Measurements from ENCODE around the gene NXNL1. TPM values are rescaled to one million over a fixed set of nuclear protein-coding genes. Genes with fewer than 3 reads are reported as not detected.

NXNL1 gene
- total RNA-seq, 1 experiment from 2014 or later: not detected

DNA sequence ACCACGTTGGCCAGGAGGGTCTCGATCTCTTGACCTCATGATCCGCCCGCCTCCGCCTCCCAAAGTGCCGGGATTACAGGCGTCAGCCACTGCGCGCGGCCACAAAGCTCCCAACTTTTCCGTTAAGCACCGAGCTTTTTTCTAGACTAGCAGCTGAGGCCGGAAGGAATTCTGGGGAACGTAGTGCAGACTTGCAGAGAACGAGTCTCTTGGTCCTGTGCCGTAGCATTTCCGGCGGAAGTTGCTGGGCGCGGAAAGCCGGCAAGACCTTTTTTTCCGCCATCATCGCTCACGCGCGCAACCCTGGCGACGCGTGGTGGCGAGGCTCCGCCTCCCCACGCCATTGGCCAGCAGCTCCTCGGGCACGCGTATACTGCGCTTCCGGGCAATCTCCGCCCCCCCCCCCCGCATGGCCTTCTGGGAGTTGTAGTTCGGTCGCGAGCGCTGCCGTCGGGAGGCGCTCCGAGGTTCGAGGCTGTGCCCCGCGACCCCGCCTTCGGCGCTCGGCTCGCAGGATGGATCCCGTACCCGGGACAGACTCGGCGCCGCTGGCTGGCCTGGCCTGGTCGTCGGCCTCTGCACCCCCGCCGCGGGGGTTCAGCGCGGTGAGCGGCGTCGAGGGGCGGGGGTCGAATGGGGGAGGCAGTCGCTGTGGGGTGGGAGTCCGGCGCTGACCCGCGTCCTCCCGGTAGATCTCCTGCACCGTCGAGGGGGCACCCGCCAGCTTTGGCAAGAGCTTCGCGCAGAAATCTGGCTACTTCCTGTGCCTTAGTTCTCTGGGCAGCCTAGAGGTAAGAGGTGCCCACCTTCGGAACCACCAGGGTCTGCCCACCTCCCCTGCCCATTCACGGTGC is 40.9 kb downstream of the NXNL1 start, which contains the start of gene MVB12A (continued):
- peak; percentile 73 for TF ChIP-seq POLR2AphosphoS5 (IDR thresholded peaks at IDR 0.05; ENCODE audit: low read depth, low read length)
- TF ChIP-seq ZFX (IDR thresholded peaks at IDR 0.05): no peak
- TF ChIP-seq, protein P1, sequence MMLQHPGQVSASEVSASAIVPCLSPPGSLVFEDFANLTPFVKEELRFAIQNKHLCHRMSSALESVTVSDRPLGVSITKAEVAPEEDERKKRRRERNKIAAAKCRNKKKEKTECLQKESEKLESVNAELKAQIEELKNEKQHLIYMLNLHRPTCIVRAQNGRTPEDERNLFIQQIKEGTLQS (IDR thresholded peaks at IDR 0.05): no peak
- peak; percentile 85 for TF ChIP-seq SRF (IDR thresholded peaks at IDR 0.05; ENCODE audit: low read depth)
- TF ChIP-seq ZNF274 (IDR thresholded peaks at IDR 0.05; ENCODE audit: low read depth, low read length): no peak

DNA sequence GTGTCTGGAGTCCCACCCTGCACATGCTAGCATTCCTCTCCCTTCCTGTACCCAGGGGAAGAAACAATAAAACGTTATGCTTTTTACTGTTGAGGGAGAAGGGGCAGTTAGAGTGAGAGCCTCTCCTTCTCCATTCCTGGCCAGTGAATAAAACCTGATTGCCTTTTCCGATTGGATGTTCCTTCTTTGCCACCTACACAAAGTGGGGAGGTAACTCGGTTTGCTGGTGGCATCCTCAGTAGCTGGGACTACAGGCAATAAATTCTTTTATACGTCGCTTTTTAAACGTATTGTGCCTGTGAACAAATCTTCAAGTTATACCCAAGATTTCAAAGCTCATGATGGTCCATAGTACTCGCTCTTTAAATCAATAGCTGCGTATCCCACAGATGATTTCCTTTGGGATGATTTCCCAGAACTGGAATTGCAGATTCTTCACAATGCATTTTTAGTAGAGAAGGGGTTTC is 41.5 kb downstream of the NXNL1 start:
- Histone ChIP-seq H3K27me3 (ENCODE audit: insufficient read depth, low read length) (no peaks in the 10 kb centered on the region), H4K20me1 (ENCODE audit: insufficient read depth) (no peaks in the 10 kb centered on the region), H3K36me3 (ENCODE audit: control insufficient read depth in 1 of 2, insufficient read depth in 2 of 2, low read length in 2 of 2) (no peaks in the 10 kb centered on the region), H3K4me1 (ENCODE audit: control insufficient read depth in 1 of 2, insufficient read depth in 2 of 2, low read length in 2 of 2) (peaks cover 5 to 28% of the 10 kb centered on the region in 2 experiments; a peak in 3 of 4 replicates), H3K4me3 (replicated peaks in 1 of 2; ENCODE audit: low read depth in 1 of 2, low read length in 2 of 2) (peak overlapping the region; percentile 53 to 93), H2AFZ (ENCODE audit: low read depth, low read length, poor library complexity, severe bottlenecking) (no peak overlapping the region), H3K9me2 (ENCODE audit: insufficient read depth) (no peaks in the 10 kb centered on the region), H3K79me2 (ENCODE audit: insufficient read depth, low read length) (peaks cover 10% of the 10 kb centered on the region; the same call in 1 of the 2 replicates), H3K9me3 (ENCODE audit: control insufficient read depth in 1 of 2, insufficient read depth in 1 of 2, low read depth in 1 of 2, low read length in 2 of 2) (no peaks in the 10 kb centered on the region), H3K4me2 (ENCODE audit: low read length) (peak overlapping the region; percentile 91), H3K9ac (ENCODE audit: low read length) (peak overlapping the region; percentile 78), H3K27ac (ENCODE audit: low read depth, low read length) (peak overlapping the region; percentile 87)
- BruUV-seq (replicated peaks): TSS peak; percentile 98
- intact Hi-C loops (cut with micrococcal nuclease): no loop called here
- RAD21 ChIA-PET (ENCODE audit: low non-redundant PET in 1 of 2, low total read pairs in 2 of 2, uncharacterized antibody in 2 of 2, unreplicated experiment in 2 of 2): no interaction called here
- CTCF ChIA-PET: interaction anchor here (0.6 to 1.2 kb wide), 8 partner anchors 10 to 368 kb away, joined by 3 to 5 read pairs (median 3); partner anchors contain the start of gene TMEM221
- DNase-seq (ENCODE audit: low read depth, low spot score): no peak
- no peak for ATAC-seq
- TF ChIP-seq JUND (IDR thresholded peaks at IDR 0.05): no peak
- peak; percentile 50 for TF ChIP-seq POLR2A (IDR thresholded peaks at IDR 0.05; ENCODE audit: borderline replicate concordance, extremely low read depth, insufficient read depth, insufficient read length)
- TF ChIP-seq, protein P2, sequence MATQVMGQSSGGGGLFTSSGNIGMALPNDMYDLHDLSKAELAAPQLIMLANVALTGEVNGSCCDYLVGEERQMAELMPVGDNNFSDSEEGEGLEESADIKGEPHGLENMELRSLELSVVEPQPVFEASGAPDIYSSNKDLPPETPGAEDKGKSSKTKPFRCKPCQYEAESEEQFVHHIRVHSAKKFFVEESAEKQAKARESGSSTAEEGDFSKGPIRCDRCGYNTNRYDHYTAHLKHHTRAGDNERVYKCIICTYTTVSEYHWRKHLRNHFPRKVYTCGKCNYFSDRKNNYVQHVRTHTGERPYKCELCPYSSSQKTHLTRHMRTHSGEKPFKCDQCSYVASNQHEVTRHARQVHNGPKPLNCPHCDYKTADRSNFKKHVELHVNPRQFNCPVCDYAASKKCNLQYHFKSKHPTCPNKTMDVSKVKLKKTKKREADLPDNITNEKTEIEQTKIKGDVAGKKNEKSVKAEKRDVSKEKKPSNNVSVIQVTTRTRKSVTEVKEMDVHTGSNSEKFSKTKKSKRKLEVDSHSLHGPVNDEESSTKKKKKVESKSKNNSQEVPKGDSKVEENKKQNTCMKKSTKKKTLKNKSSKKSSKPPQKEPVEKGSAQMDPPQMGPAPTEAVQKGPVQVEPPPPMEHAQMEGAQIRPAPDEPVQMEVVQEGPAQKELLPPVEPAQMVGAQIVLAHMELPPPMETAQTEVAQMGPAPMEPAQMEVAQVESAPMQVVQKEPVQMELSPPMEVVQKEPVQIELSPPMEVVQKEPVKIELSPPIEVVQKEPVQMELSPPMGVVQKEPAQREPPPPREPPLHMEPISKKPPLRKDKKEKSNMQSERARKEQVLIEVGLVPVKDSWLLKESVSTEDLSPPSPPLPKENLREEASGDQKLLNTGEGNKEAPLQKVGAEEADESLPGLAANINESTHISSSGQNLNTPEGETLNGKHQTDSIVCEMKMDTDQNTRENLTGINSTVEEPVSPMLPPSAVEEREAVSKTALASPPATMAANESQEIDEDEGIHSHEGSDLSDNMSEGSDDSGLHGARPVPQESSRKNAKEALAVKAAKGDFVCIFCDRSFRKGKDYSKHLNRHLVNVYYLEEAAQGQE (IDR thresholded peaks at IDR 0.05; ENCODE audit: low read depth): no peak
- POLR2A ChIA-PET: interaction anchor here (0.6 to 2.8 kb wide), 9 partner anchors 10 to 562 kb away, joined by 3 to 21 read pairs (median 4); partner anchors contain the start of genes B3GNT3, BST2, DDA1 and RPL18A
